Left lung (tissue), 10 donors: ENCODE data around the gene MALSU1. TPM values are rescaled to one million over a fixed set of nuclear protein-coding genes. Genes with fewer than 3 reads are reported as not detected.

Experiments used
- ATAC-seq: fragments of 200-7000 bp; cut with Tn5 transposase; one replicate; pipeline ENCODE4 v1.9.1; 2020; ENCODE audit warnings: moderate library complexity
- DNase-seq, 4 donors: peaks; one replicate each; pipeline ENCODE4 v3.0.0-alpha.2; 2013 to 2020
- H3K27ac ChIP-seq, 2 donors: fragments of 200-600 bp; sonication (generic) in 1 of 2; one replicate each; pipeline versions ENCODE4 v1.5.0 to v1.8.0; 2020 to 2021
- H3K27me3 ChIP-seq, 2 donors: fragments of 200-600 bp; sonication (generic) in 1 of 2; one replicate each; pipeline versions ENCODE4 v1.5.0 to v1.8.0; 2020 to 2021
- H3K36me3 ChIP-seq, 2 donors: fragments of 200-600 bp; sonication (generic) in 1 of 2; one replicate each; pipeline versions ENCODE4 v1.5.0 to v1.8.0; 2020 to 2021
- H3K4me1 ChIP-seq, 2 donors: fragments of 200-600 bp; one replicate each; pipeline ENCODE4 v1.8.0; 2021
- H3K4me3 ChIP-seq, 2 donors: fragments of 200-600 bp; sonication (generic) in 1 of 2; one replicate each; pipeline versions ENCODE4 v1.5.0 to v1.8.0; 2020 to 2021; ENCODE audit warnings: mild to moderate bottlenecking in 1 of 2
- H3K9me3 ChIP-seq, 2 donors: fragments of 200-600 bp; sonication (generic) in 1 of 2; one replicate each; pipeline versions ENCODE4 v1.5.0 to v1.8.0; 2020 to 2021
- intact Hi-C, 2 donors: fragments of 100-400 bp; cut with DNase I; formaldehyde crosslinking; loops; one replicate each; pipeline versions ENCODE4 v1.11.2 to v1.14.2; 2022
- polyA plus RNA-seq, 6 donors: library from polyadenylated mRNA; unstranded; fragments of 120-200 nt; gene quantifications; one replicate each; pipeline ENCODE4 v1.2.1, GENCODE V29; 2013; ENCODE audit not compliant: insufficient read length in 6 of 6
- total RNA-seq, 2 donors: library from RNA; stranded (reverse); fragmentation: NEBNext Ultra II Directional; extraction: Animal tissue kit (Norgen Biotek cat#: 25700); gene quantifications; one replicate each; pipeline ENCODE4 v1.2.1, GENCODE V29; 2021
- TF ChIP-seq, protein P1 (sequence below), 2 donors: fragments of 200-600 bp; sonication (generic) in 1 of 2; IDR thresholded peaks; one replicate each; pipeline versions ENCODE4 v1.5.0 to v1.8.0; 2021; ENCODE audit warnings: antibody characterized with exemption in 2 of 2
- donor health status: DM: no; HTN: yes; CAD: no.
- donor health status: DM: no; HTN: no; CAD: no.

The MALSU1 gene
- total and polyA plus RNA-seq, 8 donors: 46.3 to 55.1 (median 48.3) TPM

DNA sequence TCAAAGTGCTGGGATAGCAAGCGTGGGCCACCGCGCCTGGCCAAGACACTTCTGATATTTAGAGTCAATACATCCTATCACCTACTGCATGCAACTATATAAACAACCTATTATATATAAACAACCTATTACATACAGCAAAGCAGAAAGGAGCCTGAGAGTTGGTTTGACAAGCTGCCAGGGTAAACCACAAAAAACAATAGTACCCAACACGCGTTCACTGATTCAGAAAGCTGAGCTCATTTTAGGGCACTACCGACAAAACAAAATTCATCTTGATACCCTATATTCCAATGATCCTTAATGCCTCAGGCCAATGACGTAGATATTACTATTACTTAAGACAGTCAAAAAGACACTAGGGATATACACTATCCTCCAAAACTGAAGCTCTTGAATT lies 16.2 kb downstream of the MALSU1 start:
- ATAC-seq: no peak
- Histone ChIP-seq H3K4me1 (no peaks in the 10 kb centered on the region), H3K27me3 (no peaks in the 10 kb centered on the region), H3K27ac (no peak overlapping the region), H3K9me3 (no peaks in the 10 kb centered on the region), H3K36me3 (peaks cover 0 to 1% of the 10 kb centered on the region in 2 donors), H3K4me3 (no peak overlapping the region)
- TF ChIP-seq, protein P1, sequence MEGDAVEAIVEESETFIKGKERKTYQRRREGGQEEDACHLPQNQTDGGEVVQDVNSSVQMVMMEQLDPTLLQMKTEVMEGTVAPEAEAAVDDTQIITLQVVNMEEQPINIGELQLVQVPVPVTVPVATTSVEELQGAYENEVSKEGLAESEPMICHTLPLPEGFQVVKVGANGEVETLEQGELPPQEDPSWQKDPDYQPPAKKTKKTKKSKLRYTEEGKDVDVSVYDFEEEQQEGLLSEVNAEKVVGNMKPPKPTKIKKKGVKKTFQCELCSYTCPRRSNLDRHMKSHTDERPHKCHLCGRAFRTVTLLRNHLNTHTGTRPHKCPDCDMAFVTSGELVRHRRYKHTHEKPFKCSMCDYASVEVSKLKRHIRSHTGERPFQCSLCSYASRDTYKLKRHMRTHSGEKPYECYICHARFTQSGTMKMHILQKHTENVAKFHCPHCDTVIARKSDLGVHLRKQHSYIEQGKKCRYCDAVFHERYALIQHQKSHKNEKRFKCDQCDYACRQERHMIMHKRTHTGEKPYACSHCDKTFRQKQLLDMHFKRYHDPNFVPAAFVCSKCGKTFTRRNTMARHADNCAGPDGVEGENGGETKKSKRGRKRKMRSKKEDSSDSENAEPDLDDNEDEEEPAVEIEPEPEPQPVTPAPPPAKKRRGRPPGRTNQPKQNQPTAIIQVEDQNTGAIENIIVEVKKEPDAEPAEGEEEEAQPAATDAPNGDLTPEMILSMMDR (IDR thresholded peaks at IDR 0.05): no peak
- no peak for DNase-seq
- intact Hi-C loops: no loop called here

DNA sequence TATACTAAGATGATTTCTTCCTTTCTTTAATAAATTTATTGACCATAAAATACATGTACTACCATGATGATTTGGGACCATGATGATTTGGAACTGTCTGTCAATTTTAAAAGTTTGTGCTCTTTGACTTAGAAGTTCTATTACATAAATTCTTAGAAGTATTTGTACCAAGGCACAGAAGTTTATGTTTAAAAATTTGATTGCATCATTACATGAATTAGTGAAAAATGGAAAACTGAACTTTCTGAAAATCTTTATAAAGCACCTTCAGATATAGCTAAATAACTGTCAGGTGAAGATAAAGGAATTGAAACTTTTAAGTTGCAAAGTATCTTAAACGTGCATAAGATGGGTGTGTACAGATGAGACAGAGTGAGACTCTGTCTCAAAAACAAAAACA lies 32.0 kb downstream of the MALSU1 start:
- ATAC-seq (no peak), DNase-seq (no peak)
- TF ChIP-seq, protein P1 (IDR thresholded peaks at IDR 0.05): no peak
- Histone ChIP-seq H3K4me3 (no peak overlapping the region), H3K36me3 (no peaks in the 10 kb centered on the region), H3K4me1 (peaks cover 25% of the 10 kb centered on the region in 2 donors), H3K27ac (no peak overlapping the region), H3K9me3 (peaks cover 0 to under 1% of the 10 kb centered on the region in 2 donors), H3K27me3 (no peaks in the 10 kb centered on the region)
- intact Hi-C loops: no loop called here

DNA sequence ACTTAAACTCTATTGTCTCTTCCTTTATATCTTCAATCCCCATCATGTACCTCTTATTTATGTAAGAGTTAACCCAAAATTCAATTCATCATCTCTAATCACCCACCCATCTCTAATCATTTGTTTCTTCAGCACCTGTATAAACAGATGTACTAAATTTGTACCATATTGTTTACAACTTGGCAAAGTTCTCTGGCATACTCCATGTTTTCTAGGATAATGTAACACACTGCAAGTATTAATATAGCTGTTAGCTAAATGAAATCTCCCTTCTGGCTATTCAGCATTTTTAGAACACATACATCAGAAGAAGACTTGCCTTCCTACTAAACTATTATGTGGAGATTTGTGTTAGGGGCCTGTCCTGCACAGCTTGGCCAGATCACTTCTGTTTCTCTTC lies 33.1 kb downstream of the MALSU1 start:
- no peaks in the 10 kb centered on the region for H3K9me3 ChIP-seq
- H3K27ac ChIP-seq: no peak overlapping the region
- intact Hi-C loops: no loop called here
- no peaks in the 10 kb centered on the region for H3K36me3 ChIP-seq
- no peak for ATAC-seq
- peak in 1 of 4 donors; percentile 39 for DNase-seq
- peaks cover 25 to 29% of the 10 kb centered on the region in 2 donors for H3K4me1 ChIP-seq
- no peaks in the 10 kb centered on the region for H3K27me3 ChIP-seq
- TF ChIP-seq, protein P1 (IDR thresholded peaks at IDR 0.05): no peak
- no peak overlapping the region for H3K4me3 ChIP-seq

DNA sequence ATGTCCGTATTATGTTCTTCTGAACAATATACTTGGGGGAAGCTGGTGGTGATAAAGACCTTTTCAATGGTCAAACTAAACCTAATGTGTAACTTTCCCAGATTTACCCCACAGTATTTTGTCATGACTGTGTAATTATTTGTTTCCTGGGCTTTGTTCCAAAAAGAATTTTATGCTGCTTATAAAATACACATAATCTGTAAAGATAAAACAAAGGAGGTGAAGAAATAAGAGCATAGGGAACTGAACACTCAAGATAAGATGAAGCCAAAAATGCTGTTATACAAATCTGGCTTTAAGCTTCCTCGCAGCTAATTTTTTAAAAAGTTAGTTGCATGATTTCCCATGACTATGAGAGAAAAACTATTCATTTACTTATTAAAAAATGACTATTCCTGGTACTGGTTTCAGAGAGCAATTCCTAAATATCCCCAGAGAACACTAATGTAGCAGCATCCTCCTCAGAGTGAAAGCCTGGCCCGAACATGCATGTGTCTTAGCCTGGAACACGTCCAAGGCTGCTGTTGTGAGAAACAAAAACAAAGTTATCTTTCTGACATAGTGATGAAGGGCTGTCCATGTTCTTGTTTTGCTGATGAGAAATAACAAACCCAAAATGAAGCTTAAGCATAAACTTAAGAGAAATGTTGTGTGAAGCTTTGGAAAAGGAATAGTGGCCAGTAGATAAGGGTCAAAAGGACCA lies 33.9 kb downstream of the MALSU1 start:
- Histone ChIP-seq H3K27ac (peak overlapping the region; percentile 49 to 57), H3K4me3 (no peak overlapping the region), H3K36me3 (no peaks in the 10 kb centered on the region), H3K27me3 (no peaks in the 10 kb centered on the region), H3K4me1 (peaks cover 25 to 29% of the 10 kb centered on the region in 2 donors), H3K9me3 (no peaks in the 10 kb centered on the region)
- DNase-seq (peak in 2 of 4 donors; percentile 89 to 93), ATAC-seq (peak; percentile 16)
- TF ChIP-seq, protein P1 (IDR thresholded peaks at IDR 0.05): no peak
- intact Hi-C loops: no loop called here

DNA sequence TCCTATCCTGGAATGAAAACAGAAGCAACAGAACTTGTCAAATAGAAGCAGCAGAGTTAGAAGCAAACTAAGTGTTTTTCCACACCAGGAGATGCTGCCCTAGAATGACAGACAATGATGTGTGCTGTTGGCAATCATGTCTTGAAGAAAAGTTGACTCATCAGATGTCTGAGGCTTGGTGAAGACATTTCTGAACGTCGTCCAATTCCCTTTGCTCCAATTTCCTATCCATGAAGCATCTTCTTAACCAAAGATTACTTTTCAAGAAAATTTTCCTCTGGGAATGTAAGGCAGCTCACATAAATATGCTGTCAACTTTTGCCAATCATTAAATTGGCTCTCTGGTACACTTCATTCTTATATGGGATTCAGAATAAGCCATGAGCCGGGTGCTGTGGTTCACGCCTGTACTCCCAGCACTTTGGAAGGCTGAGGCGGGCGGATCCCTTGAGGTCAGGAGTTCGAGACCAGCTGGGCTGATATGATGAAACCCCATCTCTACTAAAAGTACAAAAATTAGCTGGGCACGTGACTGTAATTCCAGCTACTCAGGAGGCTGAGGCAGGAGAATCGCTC lies 34.6 kb downstream of the MALSU1 start:
- TF ChIP-seq, protein P1 (IDR thresholded peaks at IDR 0.05): no peak
- Histone ChIP-seq H3K27ac (peak overlapping the region; percentile 49 to 57), H3K36me3 (no peaks in the 10 kb centered on the region), H3K9me3 (no peaks in the 10 kb centered on the region), H3K27me3 (no peaks in the 10 kb centered on the region), H3K4me1 (peaks cover 25 to 29% of the 10 kb centered on the region in 2 donors), H3K4me3 (no peak overlapping the region)
- DNase-seq (peak in 2 of 4 donors; percentile 12 to 59), ATAC-seq (peak; percentile 32)
- intact Hi-C loops: no loop called here
